Common myeloid progenitor, CD34-positive (primary cell): Measurements from ENCODE around the gene KRABD2.
A peak's percentile ranks its signal among the peaks of the same experiment; 100 is the strongest.

ENCODE experiments used
- CTCF ChIA-PET: fragments of 350-600 bp; sonication (Branson Sonifier 250); formaldehyde crosslinking; loops from one replicate; lab custom pipeline; 2021; ENCODE audit warnings: antibody characterized with exemption; lab: Charles Lee
- POLR2A ChIA-PET: fragments of 350-600 bp; sonication (Branson Sonifier 250); formaldehyde crosslinking; loops from one replicate; lab custom pipeline; 2021; ENCODE audit warnings: antibody characterized with exemption; lab: Charles Lee
- DNase-seq, 3 donors: peaks; one replicate each; pipeline versions ENCODE4 v3.0.0 to v3.0.0-alpha.2; 2013
- H3K27ac ChIP-seq, 2 experiments: 1 replicate in 1 of 2; 2 replicates in 1 of 2; pipeline ENCODE4 v1.7.0; 2013; ENCODE audit warnings: inconsistent platforms in 2 of 2, low read length in 2 of 2, mild to moderate bottlenecking in 2 of 2, low read depth in 1 of 2, moderate library complexity in 1 of 2; ENCODE audit not compliant: severe bottlenecking in 2 of 2, insufficient read depth in 1 of 2, poor library complexity in 1 of 2
- H3K27me3 ChIP-seq, 5 experiments: replicated peaks in 2 of 5; 1 replicate in 3 of 5; 2 replicates in 2 of 5; pipeline versions ENCODE4 v1.6.1 to v1.7.0; 2013; ENCODE audit warnings: low read length in 4 of 5, mild to moderate bottlenecking in 2 of 5, moderate library complexity in 2 of 5, inconsistent platforms in 1 of 5; ENCODE audit not compliant: insufficient read depth in 5 of 5, control insufficient read depth in 4 of 5
- H3K36me3 ChIP-seq, 4 experiments: 1 replicate in 2 of 4; 2 replicates in 2 of 4; pipeline versions ENCODE4 v1.6.1 to v1.7.0; 2013; ENCODE audit warnings: low read length in 3 of 4, control low read depth in 1 of 4, mild to moderate bottlenecking in 1 of 4; ENCODE audit not compliant: control insufficient read depth in 4 of 4, insufficient read depth in 4 of 4
- H3K4me1 ChIP-seq, 4 experiments: 1 replicate in 3 of 4; 2 replicates in 1 of 4; pipeline versions ENCODE4 v1.6.1 to v1.7.1; 2013; ENCODE audit warnings: low read length in 3 of 4, mild to moderate bottlenecking in 3 of 4, control low read depth in 1 of 4, inconsistent platforms in 1 of 4, moderate library complexity in 1 of 4; ENCODE audit not compliant: control insufficient read depth in 4 of 4, insufficient read depth in 4 of 4; ENCODE audit errors: control extremely low read depth in 1 of 4
- H3K4me3 ChIP-seq, 7 experiments: 1 replicate in 4 of 7; 2 replicates in 3 of 7; pipeline versions ENCODE4 v1.5.1 to v1.7.0; 2013; ENCODE audit warnings: mild to moderate bottlenecking in 7 of 7, low read length in 6 of 7, moderate library complexity in 6 of 7, inconsistent platforms in 2 of 7, low read depth in 2 of 7, control low read depth in 1 of 7; ENCODE audit not compliant: insufficient read depth in 4 of 7, control insufficient read depth in 1 of 7; ENCODE audit errors: extremely low read depth in 1 of 7
- H3K9me3 ChIP-seq, 5 experiments: 1 replicate in 4 of 5; 2 replicates in 1 of 5; pipeline versions ENCODE4 v1.6.1 to v1.7.1; 2013; ENCODE audit warnings: low read length in 4 of 5, mild to moderate bottlenecking in 2 of 5, inconsistent platforms in 1 of 5, low read depth in 1 of 5, moderate library complexity in 1 of 5; ENCODE audit not compliant: control insufficient read depth in 4 of 5, insufficient read depth in 2 of 5; ENCODE audit errors: control extremely low read depth in 1 of 5
- WGBS: methylation state at CpG from one replicate; pipeline ENCODE4 v1.1.5; 2013; ENCODE audit not compliant: insufficient coverage; 5-methylcytosine and 5-hydroxymethylcytosine counted together

Gene KRABD2

GRCh38 chr17:8376271-8377067 lies at the start of gene KRABD2:
Gene KRABD2 (minus strand): TSS chr17:8376704.
- WGBS, result 3% methylated on average over 26 of the region's 41 CpGs
- CTCF ChIA-PET, result interaction anchor here (0.8 to 2.6 kb wide), 14 partner anchors 15 to 81 kb away, joined by 3 to 15 read pairs (median 3); partner anchors contain the start of genes ODF4 and SLC25A35

GRCh38 chr17:8421571-8421970 lies 45.1 kb upstream of the KRABD2 start:
- Histone ChIP-seq H3K9me3 (no peaks in the 10 kb centered on the region), H3K4me3 (no peak overlapping the region), H3K27ac (no peak overlapping the region), H3K36me3 (no peaks in the 10 kb centered on the region), H3K27me3 (peaks cover 0 to 2% (median 0%) of the 10 kb centered on the region in 5 experiments), H3K4me1 (peaks cover 0 to 10% (median 2%) of the 10 kb centered on the region in 4 experiments)
- no peak for DNase-seq
- WGBS, result 100% methylated on average over 2 of the region's 3 CpGs
- ChIA-PET CTCF (interaction anchor here (0.7 to 2.1 kb wide), 5 partner anchors 8 to 38 kb away, joined by 3 to 12 read pairs (median 6); no protein-coding TSS in a partner anchor), POLR2A (interaction anchor here (0.8 to 1.5 kb wide), 2 partner anchors 14 to 31 kb away, joined by 3 to 4 read pairs; partner anchors contain the start of gene NDEL1)

More at GRCh38 chr17:8376271-8377067, at the start of gene KRABD2:
- H3K4me3 ChIP-seq, result peak within 1 kb of the TSS; percentile 59 to 99 (median 88)
- H3K27me3 ChIP-seq, result no peaks in the 10 kb centered on the region
- POLR2A ChIA-PET, result interaction anchor here (0.8 to 2.0 kb wide), 6 partner anchors 14 to 184 kb away, joined by 3 to 6 read pairs (median 4); partner anchors contain the start of gene SLC25A35
- H3K27ac ChIP-seq, result peak within 1 kb of the TSS; percentile 62 to 87
- H3K36me3 ChIP-seq, result peaks cover 7 to 49% (median 42%) of the 10 kb centered on the region in 4 experiments
- peak; percentile 88 to 95 (median 95) for DNase-seq
- no peaks in the 10 kb centered on the region for H3K9me3 ChIP-seq
- peaks cover 0 to 36% (median 31%) of the 10 kb centered on the region in 4 experiments for H3K4me1 ChIP-seq

- H3K27me3 ChIP-seq, result peaks cover 0 to 4% (median 0%) of the 10 kb centered on the region in 5 experiments
- H3K4me3 ChIP-seq, result no peak overlapping the region
- WGBS, result 71% methylated on average over 3 of the region's 5 CpGs
- CTCF ChIA-PET, result interaction anchor here (1.0 to 2.1 kb wide), 5 partner anchors 9 to 37 kb away, joined by 3 to 12 read pairs (median 6); no protein-coding TSS in a partner anchor
- no peaks in the 10 kb centered on the region for H3K9me3 ChIP-seq
- H3K27ac ChIP-seq, result peak overlapping the region in 1 of 2 experiments; percentile 9
- peaks cover 0 to 10% (median 2%) of the 10 kb centered on the region in 4 experiments for H3K4me1 ChIP-seq
- POLR2A ChIA-PET, result interaction anchor here (0.6 to 1.2 kb wide), 3 partner anchors 15 to 172 kb away, joined by 4 to 5 read pairs (median 4); partner anchors contain the start of genes CTC1 and NDEL1
- no peaks in the 10 kb centered on the region for H3K36me3 ChIP-seq
- DNase-seq, result peak; percentile 27 to 62 (median 59)
These were observed 43.8 kb upstream of the KRABD2 start for GRCh38 chr17:8420041-8420934.

- no peak overlapping the region for H3K27ac ChIP-seq
- CTCF ChIA-PET, result no interaction called here
These were observed 42.8 kb upstream of the KRABD2 start for GRCh38 chr17:8419305-8419704.

GRCh38 chr17:8418471-8418870 lies 42.0 kb upstream of the KRABD2 start:
- whole genome bisulfite sequencing, result no CpG with 5 or more reads among the region's 1 CpG
- ChIA-PET CTCF (interaction anchor here (0.9 kb wide), 1 partner anchor 18 kb away, joined by 3 read pairs; no protein-coding TSS in a partner anchor), POLR2A (no interaction called here)
- H3K9me3 ChIP-seq, result no peaks in the 10 kb centered on the region
- H3K4me3 ChIP-seq, result no peak overlapping the region
- no peak overlapping the region for H3K27ac ChIP-seq
- DNase-seq, result no peak
- H3K27me3 ChIP-seq, result peaks cover 0 to 4% (median 0%) of the 10 kb centered on the region in 5 experiments
- no peaks in the 10 kb centered on the region for H3K36me3 ChIP-seq
- peaks cover 1 to 13% (median 3%) of the 10 kb centered on the region in 4 experiments for H3K4me1 ChIP-seq

More at GRCh38 chr17:8419305-8419704, 42.8 kb upstream of the KRABD2 start:
- H3K36me3 ChIP-seq, result no peaks in the 10 kb centered on the region
- no CpG with 5 or more reads among the region's 1 CpG for WGBS
- DNase-seq, result no peak
- peaks cover 0 to 4% (median 0%) of the 10 kb centered on the region in 5 experiments for H3K27me3 ChIP-seq
- H3K4me3 ChIP-seq, result no peak overlapping the region
- H3K4me1 ChIP-seq, result peaks cover 0 to 10% (median 2%) of the 10 kb centered on the region in 4 experiments
- POLR2A ChIA-PET, result no interaction called here
- H3K9me3 ChIP-seq, result no peaks in the 10 kb centered on the region

GRCh38 chr17:8417806-8418205 lies 41.3 kb upstream of the KRABD2 start:
- POLR2A ChIA-PET, result no interaction called here
- CTCF ChIA-PET, result interaction anchor here (0.9 kb wide), 1 partner anchor 19 kb away, joined by 3 read pairs; no protein-coding TSS in a partner anchor
- 97% methylated on average over 3 of the region's 4 CpGs for whole genome bisulfite sequencing
- H3K9me3 ChIP-seq, result no peaks in the 10 kb centered on the region
- peaks cover 4 to 20% (median 10%) of the 10 kb centered on the region in 4 experiments for H3K4me1 ChIP-seq
- no peak overlapping the region for H3K4me3 ChIP-seq
- no peaks in the 10 kb centered on the region for H3K36me3 ChIP-seq
- H3K27me3 ChIP-seq, result peaks cover 0 to 4% (median 0%) of the 10 kb centered on the region in 5 experiments
- peak in 2 of 3 donors; percentile 12 to 17 for DNase-seq
- H3K27ac ChIP-seq, result no peak overlapping the region
